HUES48 (cell line): ENCODE measurements around the gene HEG1.
A peak's percentile ranks its signal among the peaks of the same experiment; 100 is the strongest.

Experiments used
- H3K27ac ChIP-seq: one replicate; pipeline ENCODE4 v1.7.0; 2013; ENCODE audit warnings: low read depth, low read length, inconsistent platforms
- H3K27me3 ChIP-seq: 2 replicates; pipeline ENCODE4 v1.6.1; 2013; ENCODE audit warnings: mild to moderate bottlenecking, low read length; ENCODE audit not compliant: control insufficient read depth, insufficient read depth
- H3K36me3 ChIP-seq: 2 replicates; pipeline ENCODE4 v1.6.1; 2013; ENCODE audit warnings: low read length; ENCODE audit not compliant: control insufficient read depth, insufficient read depth
- H3K4me1 ChIP-seq: 2 replicates; pipeline ENCODE4 v1.6.1; 2013; ENCODE audit warnings: mild to moderate bottlenecking, low read length; ENCODE audit not compliant: control insufficient read depth, insufficient read depth
- H3K4me3 ChIP-seq: 2 replicates; pipeline ENCODE4 v1.5.1; 2013; ENCODE audit warnings: mild to moderate bottlenecking, low read depth, low read length
- H3K9ac ChIP-seq: 2 replicates; pipeline ENCODE4 v1.6.1; 2013; ENCODE audit warnings: mild to moderate bottlenecking, low read depth, low read length, moderate library complexity
- H3K9me3 ChIP-seq: 2 replicates; pipeline ENCODE4 v1.6.1; 2013; ENCODE audit warnings: low read length; ENCODE audit not compliant: control insufficient read depth, insufficient read depth

Gene HEG1

DNA sequence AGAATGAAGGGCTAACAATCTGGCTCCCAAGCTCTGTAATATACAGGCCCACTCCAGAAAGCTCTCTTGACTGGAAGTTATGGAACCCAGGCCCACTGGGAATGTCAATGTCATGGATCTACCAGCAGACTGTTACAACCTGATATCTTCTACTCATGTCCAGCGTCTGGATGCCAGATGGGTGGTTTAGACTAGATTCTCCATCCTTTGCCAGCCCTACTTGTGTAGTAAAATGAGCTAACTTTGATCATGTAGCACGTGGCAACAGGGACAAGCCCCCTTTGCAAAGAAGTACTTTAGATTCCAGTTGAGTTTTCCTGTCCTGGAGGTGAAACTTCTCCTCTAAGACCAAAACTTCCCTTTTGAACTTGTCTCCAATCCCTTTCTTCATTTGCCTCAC is 55.1 kb downstream of the HEG1 start:
- no peaks in the 10 kb centered on the region for H3K9me3 ChIP-seq
- H3K4me1 ChIP-seq, result peaks cover 15% of the 10 kb centered on the region
- H3K27me3 ChIP-seq, result no peaks in the 10 kb centered on the region
- H3K4me3 ChIP-seq, result no peak overlapping the region
- H3K9ac ChIP-seq, result no peak overlapping the region
- peaks cover 55% of the 10 kb centered on the region for H3K36me3 ChIP-seq
- no peak overlapping the region for H3K27ac ChIP-seq

DNA sequence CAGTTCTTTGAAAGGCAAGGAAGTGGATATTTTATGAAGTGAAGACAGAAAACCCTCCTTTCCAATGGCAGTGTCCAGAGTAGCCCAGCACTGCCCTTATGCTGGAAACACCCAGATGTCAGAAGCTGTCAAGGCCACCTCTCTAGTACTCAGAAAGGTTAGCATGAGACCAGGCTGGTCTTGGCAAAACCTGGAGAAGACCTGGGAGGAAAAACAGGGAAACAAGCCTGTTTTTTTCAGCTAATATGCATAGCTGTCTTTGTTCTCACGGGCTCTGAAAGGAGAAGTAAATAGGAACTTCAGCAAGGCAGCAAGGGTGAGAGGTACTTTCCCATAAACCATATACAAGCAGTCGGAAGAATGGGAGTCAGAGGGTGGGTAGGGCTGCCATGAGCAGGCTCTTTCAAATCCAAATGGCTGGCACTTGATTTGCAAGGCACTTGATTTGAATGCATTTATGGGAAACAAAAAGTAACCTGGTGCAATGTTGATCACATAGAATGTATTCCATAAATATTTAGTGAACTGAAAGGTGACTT is 55.8 kb downstream of the HEG1 start:
- H3K27me3 ChIP-seq, result no peaks in the 10 kb centered on the region
- peaks cover 49% of the 10 kb centered on the region for H3K36me3 ChIP-seq
- H3K4me3 ChIP-seq, result no peak overlapping the region

DNA sequence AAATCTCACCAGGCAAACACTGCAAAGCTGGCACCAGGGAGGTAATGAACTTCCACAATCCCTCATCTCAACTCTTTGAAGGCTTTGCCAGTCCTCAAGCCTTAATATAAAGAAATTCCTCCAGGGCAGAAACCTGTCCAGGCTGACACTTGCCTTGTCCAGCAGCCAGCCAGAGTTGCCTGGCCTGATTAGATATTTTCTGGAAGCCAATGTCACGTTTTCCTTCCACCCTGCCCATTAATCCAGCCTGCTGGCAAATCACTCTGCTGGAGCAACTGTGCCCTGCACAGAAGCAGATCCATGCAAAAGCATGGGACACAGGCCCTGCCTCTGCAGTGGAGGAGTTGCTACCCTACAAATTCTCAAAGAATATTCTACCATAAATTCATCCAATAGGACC is 56.5 kb downstream of the HEG1 start:
- Histone ChIP-seq H3K4me3 (no peak overlapping the region), H3K27me3 (no peaks in the 10 kb centered on the region), H3K27ac (no peak overlapping the region), H3K9ac (no peak overlapping the region), H3K4me1 (peaks cover 17% of the 10 kb centered on the region), H3K36me3 (peaks cover 43% of the 10 kb centered on the region), H3K9me3 (no peaks in the 10 kb centered on the region)

More for the DNA sequence above, 55.8 kb downstream of the HEG1 start:
- Histone ChIP-seq H3K9ac (no peak overlapping the region), H3K9me3 (no peaks in the 10 kb centered on the region), H3K4me1 (peaks cover 17% of the 10 kb centered on the region), H3K27ac (peak overlapping the region; percentile 21)

DNA sequence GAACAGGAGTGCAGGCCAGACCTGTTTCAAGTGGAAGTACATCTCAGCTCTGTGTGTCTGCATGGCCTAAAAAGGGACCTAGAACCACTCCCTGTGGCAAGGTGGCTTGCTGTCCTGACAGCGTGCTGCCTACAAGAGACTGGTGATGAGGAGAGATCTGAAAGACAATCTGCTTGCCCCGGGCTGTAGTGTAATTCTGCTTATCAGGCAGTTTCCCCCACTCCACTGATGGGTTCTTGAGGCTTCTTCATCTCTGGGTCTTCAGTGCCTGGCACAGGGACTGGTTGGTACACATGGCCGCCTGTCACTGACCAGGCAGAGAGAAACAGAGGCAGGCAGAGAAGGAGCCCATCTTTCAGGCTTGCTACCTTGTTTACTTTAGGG is 57.6 kb downstream of the HEG1 start:
- Histone ChIP-seq H3K4me1 (peaks cover 21% of the 10 kb centered on the region), H3K27me3 (no peaks in the 10 kb centered on the region), H3K36me3 (peaks cover 35% of the 10 kb centered on the region), H3K4me3 (no peak overlapping the region), H3K27ac (no peak overlapping the region), H3K9ac (no peak overlapping the region), H3K9me3 (no peaks in the 10 kb centered on the region)

DNA sequence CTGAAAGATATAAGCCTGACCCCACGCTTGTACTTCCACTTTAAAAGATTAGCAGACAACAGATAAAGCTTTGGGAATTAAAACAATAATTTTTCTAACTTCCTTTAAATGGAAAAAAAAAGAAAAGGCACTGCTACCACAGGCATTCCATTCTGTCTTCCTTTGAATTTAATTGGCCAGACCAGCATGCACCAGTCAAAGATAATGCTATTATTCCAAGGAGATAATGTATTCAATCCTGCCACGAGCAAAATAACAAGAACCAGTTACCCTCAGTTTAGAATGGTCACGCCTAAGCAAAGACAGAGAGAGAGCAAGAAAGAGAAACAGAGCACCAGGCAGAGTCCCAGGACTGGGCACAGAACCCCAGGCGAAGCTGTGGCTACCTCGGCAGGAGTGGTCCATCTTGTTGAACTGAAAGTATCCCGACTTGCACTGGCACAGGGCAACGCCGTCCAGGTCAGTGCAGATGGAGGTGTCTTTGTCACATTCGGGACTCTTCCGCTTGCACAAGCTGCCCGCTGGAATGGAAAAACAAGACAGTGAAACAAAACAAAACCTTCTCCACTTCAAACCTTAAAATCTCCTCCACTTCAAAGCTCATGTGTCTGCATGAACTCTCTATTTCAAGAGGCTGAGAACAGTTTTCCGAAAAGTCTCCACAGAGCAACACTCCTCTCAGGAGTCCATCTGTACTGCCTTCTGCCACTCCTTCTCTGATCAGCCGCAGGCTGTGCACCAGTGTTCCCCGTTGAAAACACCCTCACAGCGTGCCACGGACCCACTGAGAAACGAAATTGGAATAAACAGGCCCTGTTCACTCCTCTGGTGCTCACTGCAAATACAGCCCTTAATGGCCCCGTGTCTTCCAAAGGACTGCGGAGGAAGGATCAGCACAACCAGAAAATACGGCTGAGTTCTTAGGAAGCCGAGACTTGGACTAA is 58.2 kb downstream of the HEG1 start:
- no peak overlapping the region for H3K4me3 ChIP-seq
- no peaks in the 10 kb centered on the region for H3K9me3 ChIP-seq
- H3K27ac ChIP-seq, result no peak overlapping the region
- H3K4me1 ChIP-seq, result peaks cover 28% of the 10 kb centered on the region
- peaks cover 30% of the 10 kb centered on the region for H3K36me3 ChIP-seq
- H3K9ac ChIP-seq, result no peak overlapping the region
- H3K27me3 ChIP-seq, result no peaks in the 10 kb centered on the region

DNA sequence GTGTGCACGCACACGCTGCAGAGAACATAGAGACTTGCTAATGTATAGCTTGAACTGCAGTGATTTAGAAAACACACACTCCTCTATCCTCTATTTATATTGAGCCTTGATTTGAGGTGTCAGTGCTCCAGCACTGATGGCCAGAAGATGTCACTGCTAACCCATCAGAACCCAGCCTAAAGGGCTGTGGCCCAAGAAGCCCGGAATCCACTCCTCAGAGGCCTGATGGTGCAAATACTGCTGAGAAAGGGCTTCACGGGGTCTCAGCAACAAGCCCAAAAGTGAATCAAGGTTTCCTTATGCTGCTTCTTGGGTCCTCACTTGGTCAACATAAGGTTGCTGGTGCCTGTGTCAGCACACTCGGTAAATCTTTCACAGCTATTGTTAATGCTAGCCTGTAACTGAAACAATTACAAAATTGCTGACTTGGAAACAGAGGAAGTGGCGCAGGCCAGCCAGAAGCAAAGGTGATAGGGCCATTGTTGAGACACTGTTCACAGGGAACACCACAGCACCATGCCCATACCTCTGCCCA is 60.3 kb downstream of the HEG1 start:
- Histone ChIP-seq H3K4me1 (peaks cover 35% of the 10 kb centered on the region), H3K9ac (no peak overlapping the region), H3K9me3 (no peaks in the 10 kb centered on the region), H3K27me3 (no peaks in the 10 kb centered on the region), H3K36me3 (peaks cover 15% of the 10 kb centered on the region; the same call in 1 of the 2 replicates), H3K27ac (peak overlapping the region; percentile 6), H3K4me3 (no peak overlapping the region)

DNA sequence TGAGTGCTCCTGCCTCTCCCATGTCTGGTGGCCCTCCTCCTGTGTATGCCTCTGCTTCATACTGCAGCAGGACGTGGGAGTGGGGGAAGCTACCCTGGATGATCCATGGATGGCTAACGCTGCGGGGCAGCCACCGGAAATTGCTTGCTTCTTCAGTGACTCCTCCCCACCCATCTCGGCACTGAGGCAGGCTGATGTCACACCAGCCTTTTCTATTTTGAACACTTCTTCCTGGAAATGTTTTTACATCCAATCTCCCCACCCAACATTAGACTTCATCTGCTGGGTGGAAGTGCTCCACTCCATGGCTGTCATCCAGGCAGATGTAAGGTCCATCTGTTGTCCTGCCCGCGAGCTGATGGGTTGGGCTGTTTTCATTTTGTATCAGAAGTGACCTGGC is 62.3 kb downstream of the HEG1 start:
- no peak overlapping the region for H3K27ac ChIP-seq
- H3K9me3 ChIP-seq, result no peaks in the 10 kb centered on the region
- no peak overlapping the region for H3K4me3 ChIP-seq
- H3K9ac ChIP-seq, result no peak overlapping the region
- H3K4me1 ChIP-seq, result peaks cover 25% of the 10 kb centered on the region
- peaks cover 15% of the 10 kb centered on the region for H3K36me3 ChIP-seq
- no peaks in the 10 kb centered on the region for H3K27me3 ChIP-seq

DNA sequence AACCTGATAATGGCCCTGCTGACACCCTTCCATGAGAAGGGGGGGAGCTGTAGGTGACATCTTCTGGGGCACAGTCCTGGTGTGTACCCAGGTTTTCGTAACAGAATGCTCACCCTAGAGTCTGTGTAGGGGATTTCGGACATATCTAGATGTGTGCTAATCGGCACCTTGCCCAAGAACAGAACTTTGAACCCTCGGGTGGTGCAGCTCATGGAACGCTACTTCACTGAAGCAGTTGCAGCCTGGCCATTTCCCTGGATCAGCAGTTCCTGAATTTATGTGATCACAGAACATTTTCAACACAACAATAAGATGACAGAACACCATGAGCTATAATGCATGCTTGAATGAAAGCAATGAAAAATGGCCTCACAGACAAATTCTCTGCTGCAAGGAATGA is 63.8 kb downstream of the HEG1 start:
- H3K27me3 ChIP-seq, result no peaks in the 10 kb centered on the region
- H3K4me3 ChIP-seq, result no peak overlapping the region; the same call in 1 of the 2 replicates
- peak overlapping the region; percentile 35 for H3K27ac ChIP-seq
- no peaks in the 10 kb centered on the region for H3K9me3 ChIP-seq
- no peak overlapping the region for H3K9ac ChIP-seq
- peaks cover 9% of the 10 kb centered on the region for H3K36me3 ChIP-seq
- peaks cover 25% of the 10 kb centered on the region for H3K4me1 ChIP-seq

DNA sequence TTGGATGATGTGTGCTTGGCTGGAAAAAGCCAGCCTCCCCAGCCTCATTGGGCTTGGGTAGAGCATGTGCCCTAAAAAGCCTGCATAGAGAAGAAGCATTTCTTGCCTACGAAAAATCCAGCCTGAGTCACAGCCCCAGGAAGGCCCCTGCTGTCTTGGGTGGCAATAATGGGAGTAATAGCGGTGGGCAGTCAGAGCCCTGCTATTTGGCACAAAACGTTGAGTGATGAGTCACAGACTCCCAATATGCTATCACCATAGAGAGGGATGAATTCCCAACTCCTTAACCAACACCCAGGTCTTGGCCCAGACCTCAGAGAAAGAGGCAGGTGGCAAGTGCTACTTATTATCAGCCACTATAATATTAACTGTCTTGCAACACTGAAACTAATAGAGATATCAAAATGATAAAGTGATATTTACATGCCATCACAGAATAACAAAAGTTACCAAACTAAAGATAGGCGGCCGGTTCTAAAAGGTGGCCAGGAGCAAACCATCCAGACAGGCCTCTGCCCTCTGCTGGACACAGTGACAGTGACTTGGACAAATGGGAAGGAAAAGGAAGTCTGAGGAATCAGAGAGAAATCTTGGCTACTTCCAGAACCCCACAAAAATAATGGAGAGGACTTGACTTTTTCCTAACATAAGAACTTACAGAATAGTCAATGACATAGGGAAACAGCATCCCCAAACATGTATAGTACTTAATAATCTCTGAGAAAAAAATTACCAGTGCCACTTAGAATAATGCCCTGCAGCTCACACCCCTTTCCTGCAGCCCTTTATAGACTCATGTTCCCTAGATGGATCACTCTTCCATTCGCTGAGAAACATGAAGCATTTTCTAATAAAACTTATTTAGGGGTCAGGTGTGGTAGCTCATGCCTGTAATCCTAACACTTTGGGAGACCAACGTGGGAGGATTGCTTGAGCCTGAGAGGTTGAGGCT is 69.3 kb downstream of the HEG1 start:
- Histone ChIP-seq H3K4me3 (no peak overlapping the region), H3K27ac (peak overlapping the region; percentile 71), H3K27me3 (no peaks in the 10 kb centered on the region), H3K9ac (no peak overlapping the region), H3K9me3 (no peaks in the 10 kb centered on the region), H3K4me1 (no peaks in the 10 kb centered on the region), H3K36me3 (no peaks in the 10 kb centered on the region; the same call in 1 of the 2 replicates)

DNA sequence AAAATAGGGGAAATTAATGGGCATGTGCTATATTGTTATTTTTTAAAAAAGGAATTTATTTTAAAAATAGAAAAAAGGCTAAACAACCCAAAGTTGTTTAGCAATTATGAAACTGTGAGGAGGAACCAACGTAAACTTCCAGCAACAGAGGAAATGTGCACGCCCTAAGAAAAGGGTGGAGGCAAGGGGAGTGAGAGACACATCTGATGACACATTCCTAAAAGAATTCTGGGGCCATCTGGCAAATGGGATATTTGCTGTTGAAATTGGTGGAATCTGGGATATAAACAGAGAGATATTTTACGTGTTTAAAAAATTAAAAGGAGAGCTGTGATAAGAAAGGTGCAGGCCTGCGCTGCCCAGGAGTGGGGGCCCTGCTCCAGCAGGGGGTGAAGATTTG is 70.4 kb downstream of the HEG1 start:
- Histone ChIP-seq H3K27me3 (no peaks in the 10 kb centered on the region), H3K27ac (no peak overlapping the region), H3K9me3 (no peaks in the 10 kb centered on the region), H3K4me1 (no peaks in the 10 kb centered on the region), H3K4me3 (no peak overlapping the region), H3K36me3 (no peaks in the 10 kb centered on the region; the same call in 1 of the 2 replicates), H3K9ac (no peak overlapping the region)
